Measurements from ENCODE around the gene CDC7.

CDC7 gene

GRCh38 chr1:91520942-91521507 lies 20.4 kb downstream of the CDC7 start (continued):
- TF ChIP-seq, protein P1, sequence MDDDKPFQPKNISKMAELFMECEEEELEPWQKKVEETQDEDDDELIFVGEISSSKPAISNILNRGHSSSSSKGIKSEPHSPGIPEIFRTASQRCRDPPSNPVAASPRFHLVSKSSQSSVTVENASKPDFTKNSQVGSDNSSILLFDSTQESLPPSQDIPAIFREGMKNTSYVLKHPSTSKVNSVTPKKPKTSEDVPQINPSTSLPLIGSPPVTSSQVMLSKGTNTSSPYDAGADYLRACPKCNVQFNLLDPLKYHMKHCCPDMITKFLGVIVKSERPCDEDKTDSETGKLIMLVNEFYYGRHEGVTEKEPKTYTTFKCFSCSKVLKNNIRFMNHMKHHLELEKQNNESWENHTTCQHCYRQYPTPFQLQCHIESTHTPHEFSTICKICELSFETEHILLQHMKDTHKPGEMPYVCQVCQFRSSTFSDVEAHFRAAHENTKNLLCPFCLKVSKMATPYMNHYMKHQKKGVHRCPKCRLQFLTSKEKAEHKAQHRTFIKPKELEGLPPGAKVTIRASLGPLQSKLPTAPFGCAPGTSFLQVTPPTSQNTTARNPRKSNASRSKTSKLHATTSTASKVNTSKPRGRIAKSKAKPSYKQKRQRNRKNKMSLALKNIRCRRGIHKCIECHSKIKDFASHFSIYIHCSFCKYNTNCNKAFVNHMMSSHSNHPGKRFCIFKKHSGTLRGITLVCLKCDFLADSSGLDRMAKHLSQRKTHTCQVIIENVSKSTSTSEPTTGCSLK (tag by site-specific recombination; IDR thresholded peaks at IDR 0.05): no peak
- no peak for TF ChIP-seq OVOL3 (tag by site-specific recombination; IDR thresholded peaks at IDR 0.05)
- no peak for TF ChIP-seq ZNF311 (tag by site-specific recombination; IDR thresholded peaks at IDR 0.05; ENCODE audit: borderline replicate concordance)
- no peak for TF ChIP-seq ZNF223 (tag by site-specific recombination; IDR thresholded peaks at IDR 0.05)
- TF ChIP-seq ZBTB8A (tag by site-specific recombination; IDR thresholded peaks at IDR 0.05): no peak
- no peak for TF ChIP-seq ZNF48 (tag by site-specific recombination; IDR thresholded peaks at IDR 0.05)

- Histone ChIP-seq H3K36me3 (ENCODE audit: control insufficient read depth in 2 of 2, insufficient read depth in 1 of 2, low read length in 2 of 2) (peaks cover 15 to 47% of the 10 kb centered on the region in 2 experiments), H3K9me3 (ENCODE audit: control insufficient read depth, insufficient read depth, low read depth, low read length) (no peaks in the 10 kb centered on the region), H3K4me1 (ENCODE audit: control insufficient read depth, insufficient read depth, low read length) (no peaks in the 10 kb centered on the region), H3K4me3 (ENCODE audit: low read depth, low read length) (no peak overlapping the region), H3K27ac (ENCODE audit: extremely low read depth, low read depth, low read length) (no peak overlapping the region)
- ChIA-PET CTCF (interaction anchor here (1.0 to 2.1 kb wide), 4 partner anchors 10 to 404 kb away, joined by 3 to 12 read pairs (median 6); no protein-coding TSS in a partner anchor), POLR2A (no interaction called here)
- TF ChIP-seq SCRT2 (tag by site-specific recombination; IDR thresholded peaks at IDR 0.05) (no peak), KLF16 (tag by site-specific recombination; IDR thresholded peaks at IDR 0.05) (no peak), ZSCAN16 (tag by site-specific recombination; IDR thresholded peaks at IDR 0.05) (no peak)
These were observed 22.8 kb downstream of the CDC7 start for GRCh38 chr1:91523482-91523881.

DNA sequence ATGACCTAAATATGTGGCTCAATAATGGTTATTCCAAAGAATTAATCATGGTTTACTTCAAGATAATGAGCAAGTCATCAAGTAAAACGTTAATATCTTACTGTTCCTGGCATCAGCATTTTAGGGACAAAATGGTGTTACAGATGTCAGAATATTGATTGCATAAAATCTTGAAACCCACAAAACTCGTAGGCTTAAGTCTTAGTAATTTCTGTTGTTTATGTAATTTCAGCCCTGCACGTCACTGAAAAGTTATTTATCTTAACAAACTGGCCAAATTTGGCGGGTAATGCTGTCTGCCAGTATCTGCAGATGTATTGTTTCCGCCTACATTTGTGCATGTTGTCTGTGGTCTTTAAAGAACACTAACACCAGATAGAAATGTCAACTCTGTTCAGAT lies 25.8 kb downstream of the CDC7 start:
- TF ChIP-seq ZNF776 (tag by site-specific recombination; IDR thresholded peaks at IDR 0.05; ENCODE audit: borderline replicate concordance) (no peak), ZNF423 (tag by site-specific recombination; IDR thresholded peaks at IDR 0.05) (no peak), YY1 (tag by site-specific recombination; IDR thresholded peaks at IDR 0.05) (no peak), ZNF654 (tag by site-specific recombination; IDR thresholded peaks at IDR 0.05; ENCODE audit: low read depth) (no peak), IKZF3 (tag by site-specific recombination; IDR thresholded peaks at IDR 0.05) (no peak), KLF1 (tag by site-specific recombination; IDR thresholded peaks at IDR 0.05) (no peak), ZNF596 (tag by site-specific recombination; IDR thresholded peaks at IDR 0.05) (no peak), TRIM28 (IDR thresholded peaks at IDR 0.05; ENCODE audit: borderline replicate concordance, low read length) (no peak), ZNF112 (tag by site-specific recombination; IDR thresholded peaks at IDR 0.05) (no peak), ZBTB1 (tag by site-specific recombination; IDR thresholded peaks at IDR 0.05) (no peak), SETDB1 (IDR thresholded peaks at IDR 0.05; ENCODE audit: insufficient read length, low read length) (no peak), ZNF624 (tag by site-specific recombination; IDR thresholded peaks at IDR 0.05) (no peak)
- TF ChIP-seq, protein P2, sequence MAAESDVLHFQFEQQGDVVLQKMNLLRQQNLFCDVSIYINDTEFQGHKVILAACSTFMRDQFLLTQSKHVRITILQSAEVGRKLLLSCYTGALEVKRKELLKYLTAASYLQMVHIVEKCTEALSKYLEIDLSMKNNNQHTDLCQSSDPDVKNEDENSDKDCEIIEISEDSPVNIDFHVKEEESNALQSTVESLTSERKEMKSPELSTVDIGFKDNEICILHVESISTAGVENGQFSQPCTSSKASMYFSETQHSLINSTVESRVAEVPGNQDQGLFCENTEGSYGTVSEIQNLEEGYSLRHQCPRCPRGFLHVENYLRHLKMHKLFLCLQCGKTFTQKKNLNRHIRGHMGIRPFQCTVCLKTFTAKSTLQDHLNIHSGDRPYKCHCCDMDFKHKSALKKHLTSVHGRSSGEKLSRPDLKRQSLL (tag by site-specific recombination; IDR thresholded peaks at IDR 0.05): no peak
- Histone ChIP-seq H3K9me3 (ENCODE audit: control insufficient read depth, insufficient read depth, low read depth, low read length) (no peaks in the 10 kb centered on the region), H3K27ac (ENCODE audit: extremely low read depth, low read depth, low read length) (no peak overlapping the region), H3K4me1 (ENCODE audit: control insufficient read depth, insufficient read depth, low read length) (no peaks in the 10 kb centered on the region), H3K4me3 (ENCODE audit: low read depth, low read length) (no peak overlapping the region), H3K36me3 (ENCODE audit: control insufficient read depth in 2 of 2, insufficient read depth in 1 of 2, low read length in 2 of 2) (peaks cover 10 to 30% of the 10 kb centered on the region in 2 experiments; a peak in 2 of 3 replicates)
- ChIA-PET POLR2A (no interaction called here), CTCF (interaction anchor here (0.9 to 1.2 kb wide), 3 partner anchors 10 to 398 kb away, joined by 3 read pairs; no protein-coding TSS in a partner anchor)

Data from HEK293 (cell line).